SJCRH30 (cell line): Measurements from ENCODE around the gene SEC16B. TPM values are rescaled to one million over a fixed set of nuclear protein-coding genes. Genes with fewer than 3 reads are reported as not detected.

Experiments used
- DNase-seq, 2 experiments: peaks; one replicate each; pipeline ENCODE4 v3.0.0-alpha.2; 2015 to 2020
- H3K27ac ChIP-seq: fragments of 250-450 bp; sonication (Bioruptor Pico); 2 replicates; pipeline ENCODE4 v1.5.1; 2020; ENCODE audit warnings: mild to moderate bottlenecking, moderate library complexity
- H3K27me3 ChIP-seq: fragments of 250-450 bp; sonication (Bioruptor Pico); 2 replicates; pipeline ENCODE4 v1.5.1; 2020; ENCODE audit warnings: mild to moderate bottlenecking, moderate library complexity
- H3K36me3 ChIP-seq: fragments of 250-450 bp; sonication (Bioruptor Pico); 2 replicates; pipeline ENCODE4 v1.5.1; 2020; ENCODE audit warnings: mild to moderate bottlenecking, moderate library complexity
- H3K4me1 ChIP-seq: fragments of 250-450 bp; sonication (Bioruptor Pico); 2 replicates; pipeline ENCODE4 v1.5.1; 2020; ENCODE audit warnings: mild to moderate bottlenecking, moderate library complexity
- H3K4me3 ChIP-seq: fragments of 250-450 bp; sonication (Bioruptor Pico); 2 replicates; pipeline ENCODE4 v1.5.1; 2020; ENCODE audit warnings: mild to moderate bottlenecking, moderate library complexity
- H3K9me3 ChIP-seq: fragments of 250-450 bp; sonication (Bioruptor Pico); replicated peaks from 2 replicates; pipeline ENCODE4 v1.5.1; 2020; ENCODE audit warnings: mild to moderate bottlenecking, moderate library complexity
- total RNA-seq: library from RNA; depleted of rRNA; stranded (reverse); fragments of >200 nt; shearing (Covaris generic); gene quantifications from 2 replicates; pipeline ENCODE4 v1.2.3, GENCODE V29; 2014

The SEC16B gene
- total RNA-seq, 1 experiment from 2014 or later, result 0.04 TPM

DNA sequence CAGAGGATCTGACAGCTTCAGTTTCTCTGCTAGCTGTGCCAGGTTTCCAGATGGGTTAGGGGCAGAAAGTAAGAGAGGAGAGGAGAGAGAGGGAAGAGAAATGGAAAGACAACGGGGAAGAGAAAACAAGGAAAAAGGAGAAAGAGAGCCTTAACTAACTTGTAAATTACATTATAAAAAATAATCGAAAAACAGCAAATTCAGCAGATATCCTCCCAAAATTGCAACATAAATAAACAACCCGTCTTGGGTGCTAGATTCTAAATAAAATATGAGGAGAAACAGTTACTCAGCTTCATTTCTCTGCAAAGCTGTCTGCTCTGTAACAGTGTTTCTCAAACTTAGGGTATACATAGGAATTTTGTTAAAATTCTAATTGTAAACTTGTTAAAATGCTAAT is 29.2 kb downstream of the SEC16B start:
- H3K36me3 ChIP-seq, result no peaks in the 10 kb centered on the region
- H3K4me3 ChIP-seq, result no peak overlapping the region
- no peaks in the 10 kb centered on the region for H3K9me3 ChIP-seq
- H3K27me3 ChIP-seq, result 0 out of 2 replicates have a peak, but pooled peaks cover 7% of the 10 kb centered on the region
- DNase-seq, result no peak
- H3K27ac ChIP-seq, result no peak overlapping the region
- H3K4me1 ChIP-seq, result no peaks in the 10 kb centered on the region

DNA sequence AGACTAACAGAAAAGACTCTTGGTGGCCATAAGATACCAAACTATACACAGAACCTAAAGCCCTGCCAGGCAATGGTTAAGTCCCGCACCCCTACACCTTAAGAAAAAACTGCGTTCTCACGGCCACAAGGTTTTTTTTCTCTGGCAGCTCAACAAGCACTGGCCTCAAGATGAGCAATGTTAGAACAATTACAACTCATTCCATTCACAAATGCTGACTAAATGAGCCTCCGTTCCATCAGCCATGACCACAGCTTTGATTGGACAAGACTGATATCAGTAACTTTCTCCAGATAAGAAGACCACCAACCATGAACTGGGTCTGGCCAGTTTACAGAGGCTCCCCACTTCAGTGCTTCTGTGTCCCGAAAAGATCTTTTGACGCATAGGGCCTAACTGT is 31.9 kb downstream of the SEC16B start:
- H3K27ac ChIP-seq, result no peak overlapping the region
- H3K9me3 ChIP-seq, result no peaks in the 10 kb centered on the region
- DNase-seq, result no peak

DNA sequence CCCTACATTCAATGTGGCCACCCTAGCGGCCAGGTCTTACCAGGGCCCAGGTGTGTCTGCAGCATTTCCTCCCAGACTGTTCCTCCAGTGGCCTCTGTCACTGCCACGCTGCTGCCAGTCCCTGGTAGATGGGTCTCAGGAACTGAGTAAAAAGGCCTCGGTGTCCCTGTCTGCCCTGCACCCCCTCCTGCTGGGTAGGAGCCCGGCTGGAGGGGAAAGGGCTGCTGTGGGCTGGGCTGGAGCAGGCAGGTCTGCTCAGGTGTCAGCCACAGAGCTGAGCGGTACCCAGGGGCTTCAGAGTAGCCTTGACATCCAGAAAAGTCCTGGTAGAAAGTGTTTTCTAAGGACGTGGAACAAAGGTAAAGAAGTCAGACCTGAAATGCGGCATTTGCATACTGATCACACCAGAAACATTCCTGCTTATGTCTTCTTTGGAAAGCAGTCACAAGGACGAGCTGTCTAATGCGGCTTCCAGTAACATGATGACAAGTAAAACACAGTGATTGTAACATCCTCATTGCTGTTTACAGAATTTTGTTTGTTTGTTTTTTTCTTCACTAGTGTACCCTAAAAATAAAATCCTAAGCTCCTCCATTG is 32.6 kb downstream of the SEC16B start:
- Histone ChIP-seq H3K27ac (no peak overlapping the region), H3K36me3 (no peaks in the 10 kb centered on the region)

More for the DNA sequence above, 31.9 kb downstream of the SEC16B start:
- Histone ChIP-seq H3K36me3 (no peaks in the 10 kb centered on the region), H3K4me1 (no peaks in the 10 kb centered on the region), H3K4me3 (no peak overlapping the region), H3K27me3 (0 out of 2 replicates have a peak, but pooled peaks cover 7% of the 10 kb centered on the region)

DNA sequence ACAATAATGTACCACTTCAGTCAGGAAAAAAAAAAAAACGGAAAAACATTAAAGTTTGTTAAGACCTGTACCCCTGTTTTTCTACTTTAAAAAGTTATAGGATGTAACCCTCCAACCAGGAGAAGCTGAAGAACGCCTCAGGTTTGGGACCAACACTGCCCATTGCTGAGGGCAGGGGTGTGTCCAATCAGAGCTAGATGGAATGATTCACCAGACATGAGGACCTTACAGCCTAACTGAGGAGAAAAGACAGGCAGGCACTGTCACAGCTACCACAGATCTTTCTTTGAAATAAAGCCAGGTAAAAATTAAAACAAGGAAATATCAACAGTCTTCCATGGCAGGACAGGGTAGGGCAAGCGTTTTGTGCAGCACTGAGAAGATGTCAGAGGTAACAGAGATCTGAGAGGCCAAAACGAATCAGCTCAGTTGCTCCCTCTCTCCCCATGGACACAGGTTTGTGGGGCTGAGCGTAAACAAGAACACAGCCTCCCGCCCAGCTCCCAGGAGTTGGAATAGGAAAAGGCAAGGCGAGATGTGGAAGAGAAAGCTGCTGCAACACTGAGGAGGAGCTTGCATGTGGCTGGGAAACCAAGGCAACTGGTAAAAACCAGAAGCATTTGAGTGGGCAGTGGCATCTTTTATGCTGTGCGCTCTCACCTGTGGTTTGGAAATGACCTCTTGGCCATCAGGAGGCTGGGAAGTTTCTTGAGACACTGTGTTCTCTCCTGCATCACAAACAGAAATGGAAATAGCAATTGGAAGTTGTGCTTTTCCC is 34.0 kb downstream of the SEC16B start:
- no peak overlapping the region for H3K4me3 ChIP-seq
- H3K27ac ChIP-seq, result no peak overlapping the region
- DNase-seq, result no peak
- H3K27me3 ChIP-seq, result no peaks in the 10 kb centered on the region
- no peaks in the 10 kb centered on the region for H3K36me3 ChIP-seq
- H3K9me3 ChIP-seq, result no peaks in the 10 kb centered on the region
- H3K4me1 ChIP-seq, result no peaks in the 10 kb centered on the region

More for the DNA sequence above, 32.6 kb downstream of the SEC16B start:
- H3K27me3 ChIP-seq, result 0 out of 2 replicates have a peak, but pooled peaks cover 7% of the 10 kb centered on the region
- no peaks in the 10 kb centered on the region for H3K4me1 ChIP-seq
- no peak overlapping the region for H3K4me3 ChIP-seq
- H3K9me3 ChIP-seq, result no peaks in the 10 kb centered on the region
- DNase-seq, result no peak

DNA sequence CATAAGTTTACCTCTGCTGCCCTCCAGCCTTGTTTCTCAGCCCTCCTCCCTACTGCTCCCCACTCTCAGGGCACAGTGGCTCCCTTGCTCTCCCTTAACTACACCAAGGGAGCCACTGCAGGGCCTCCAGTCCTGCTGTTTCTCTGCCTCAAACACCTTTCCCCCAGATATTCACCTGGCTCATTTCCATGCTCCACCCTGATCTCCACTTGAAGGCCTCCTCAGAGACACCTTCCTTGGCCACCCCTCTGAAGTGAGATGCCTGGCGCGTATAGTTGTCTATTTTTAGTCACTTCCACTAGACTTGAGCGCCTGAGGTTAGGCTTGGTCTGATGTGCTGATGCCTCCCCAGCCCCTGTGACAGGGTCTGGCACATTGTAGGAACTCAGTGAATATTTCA is 34.9 kb downstream of the SEC16B start:
- H3K27me3 ChIP-seq, result no peaks in the 10 kb centered on the region
- H3K36me3 ChIP-seq, result no peaks in the 10 kb centered on the region
- no peaks in the 10 kb centered on the region for H3K9me3 ChIP-seq
- no peak overlapping the region for H3K27ac ChIP-seq
- H3K4me1 ChIP-seq, result no peaks in the 10 kb centered on the region
- no peak for DNase-seq
- no peak overlapping the region for H3K4me3 ChIP-seq

DNA sequence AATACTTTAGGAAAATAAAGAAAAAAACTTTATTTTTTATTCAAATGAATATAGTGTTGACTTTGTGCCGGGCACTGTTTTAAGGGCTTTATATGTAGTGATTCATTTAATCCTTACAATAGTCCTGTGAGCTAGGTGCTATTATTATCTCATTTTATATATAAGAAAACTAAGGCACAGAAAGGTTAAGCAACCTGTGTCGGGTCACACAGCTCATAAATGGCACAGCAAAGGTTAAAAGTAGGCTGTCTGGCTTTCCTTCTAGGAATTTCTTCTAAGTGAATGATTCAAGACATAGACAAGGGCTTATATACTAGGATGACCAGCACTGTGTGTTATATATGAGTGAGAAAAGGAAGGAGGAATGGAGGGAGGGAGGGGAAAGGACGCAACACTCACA is 35.4 kb downstream of the SEC16B start:
- no peaks in the 10 kb centered on the region for H3K9me3 ChIP-seq
- H3K4me3 ChIP-seq, result no peak overlapping the region
- H3K36me3 ChIP-seq, result no peaks in the 10 kb centered on the region
- no peaks in the 10 kb centered on the region for H3K4me1 ChIP-seq
- no peak for DNase-seq
- no peak overlapping the region for H3K27ac ChIP-seq
- H3K27me3 ChIP-seq, result no peaks in the 10 kb centered on the region

DNA sequence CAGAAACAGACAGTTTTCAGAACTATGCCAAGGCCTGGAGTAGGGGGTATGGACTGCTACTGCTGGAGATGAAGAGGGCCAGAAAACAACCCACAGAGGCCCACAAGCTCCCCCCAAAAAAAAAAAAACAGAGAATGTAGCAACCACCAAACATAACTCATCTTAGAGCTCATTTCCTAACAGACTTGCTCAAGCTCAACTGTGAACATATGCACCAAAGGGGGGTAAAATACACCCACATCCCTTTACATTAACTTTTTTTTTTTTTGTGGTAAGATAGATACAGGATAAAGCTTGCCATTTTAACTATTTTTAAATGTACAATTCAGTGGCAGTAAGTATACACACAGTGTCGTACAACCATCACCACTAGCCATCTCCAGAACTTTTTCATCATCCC is 36.0 kb downstream of the SEC16B start:
- Histone ChIP-seq H3K36me3 (no peaks in the 10 kb centered on the region), H3K4me3 (no peak overlapping the region), H3K4me1 (no peaks in the 10 kb centered on the region), H3K27me3 (no peaks in the 10 kb centered on the region), H3K27ac (no peak overlapping the region), H3K9me3 (no peaks in the 10 kb centered on the region)
- no peak for DNase-seq

DNA sequence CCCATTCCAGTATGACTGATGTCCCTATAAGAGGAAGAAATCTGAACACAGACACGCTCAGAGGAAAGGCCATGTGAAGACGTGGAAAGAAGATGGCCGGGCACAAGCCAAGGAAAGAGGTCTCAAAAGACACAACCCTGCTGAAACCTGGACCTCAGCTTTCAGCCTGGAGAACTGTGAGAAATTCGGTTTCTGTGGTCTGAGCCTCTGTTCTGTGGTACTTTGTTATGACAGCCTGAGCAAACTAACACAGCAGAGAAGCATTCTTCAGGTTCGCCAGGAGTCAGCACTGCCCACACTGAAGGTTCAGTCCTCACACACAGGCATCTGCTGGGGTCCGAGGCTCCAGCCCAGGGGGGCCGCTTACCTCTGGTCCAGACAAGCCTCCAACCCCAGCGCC is 37.7 kb downstream of the SEC16B start:
- H3K27ac ChIP-seq, result no peak overlapping the region
- no peaks in the 10 kb centered on the region for H3K4me1 ChIP-seq
- H3K36me3 ChIP-seq, result no peaks in the 10 kb centered on the region
- H3K9me3 ChIP-seq, result no peaks in the 10 kb centered on the region
- DNase-seq, result no peak
- no peaks in the 10 kb centered on the region for H3K27me3 ChIP-seq
- no peak overlapping the region for H3K4me3 ChIP-seq

DNA sequence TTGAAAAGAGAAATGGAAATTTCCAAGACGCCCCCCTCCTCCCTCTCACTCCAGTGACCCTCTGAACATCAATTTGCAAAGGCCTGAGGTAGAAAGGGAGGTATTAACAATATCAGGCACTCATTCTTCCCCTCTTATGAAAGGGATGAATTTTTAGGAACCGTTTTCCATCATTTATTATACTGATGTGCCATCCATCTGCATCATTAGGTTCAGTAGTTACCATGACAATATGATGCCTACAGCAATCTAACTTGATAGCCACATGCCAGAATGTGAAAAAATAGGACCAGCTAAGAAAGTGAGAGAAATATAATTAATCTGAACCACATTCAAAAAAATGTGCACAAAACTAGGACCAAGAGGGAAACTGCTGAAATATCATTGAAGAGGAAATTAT is 40.9 kb downstream of the SEC16B start:
- no peak overlapping the region for H3K4me3 ChIP-seq
- H3K4me1 ChIP-seq, result no peaks in the 10 kb centered on the region
- no peaks in the 10 kb centered on the region for H3K27me3 ChIP-seq
- no peak overlapping the region for H3K27ac ChIP-seq
- H3K36me3 ChIP-seq, result no peaks in the 10 kb centered on the region
- DNase-seq, result no peak
- H3K9me3 ChIP-seq, result no peaks in the 10 kb centered on the region

DNA sequence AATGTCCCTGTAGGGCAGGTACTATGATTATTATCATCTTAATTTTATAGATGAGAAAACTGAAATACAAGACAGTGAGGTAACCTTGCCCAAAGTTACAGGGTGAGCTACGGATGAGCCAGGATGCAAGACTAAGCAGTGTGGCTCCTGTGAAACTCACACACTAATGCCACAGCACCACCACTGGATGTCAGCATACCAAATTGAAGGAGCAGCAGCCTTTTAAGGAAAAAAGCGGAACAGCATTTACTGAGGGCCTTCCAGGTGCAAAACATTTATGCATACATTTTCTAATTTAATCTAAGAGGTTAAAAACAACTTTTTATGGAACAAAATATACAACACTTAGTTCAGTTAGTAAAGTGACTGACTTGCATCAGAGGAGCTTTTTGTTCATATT is 41.7 kb downstream of the SEC16B start:
- Histone ChIP-seq H3K27me3 (no peaks in the 10 kb centered on the region), H3K27ac (no peak overlapping the region), H3K9me3 (no peaks in the 10 kb centered on the region), H3K36me3 (no peaks in the 10 kb centered on the region), H3K4me3 (no peak overlapping the region), H3K4me1 (no peaks in the 10 kb centered on the region)
- DNase-seq, result no peak

DNA sequence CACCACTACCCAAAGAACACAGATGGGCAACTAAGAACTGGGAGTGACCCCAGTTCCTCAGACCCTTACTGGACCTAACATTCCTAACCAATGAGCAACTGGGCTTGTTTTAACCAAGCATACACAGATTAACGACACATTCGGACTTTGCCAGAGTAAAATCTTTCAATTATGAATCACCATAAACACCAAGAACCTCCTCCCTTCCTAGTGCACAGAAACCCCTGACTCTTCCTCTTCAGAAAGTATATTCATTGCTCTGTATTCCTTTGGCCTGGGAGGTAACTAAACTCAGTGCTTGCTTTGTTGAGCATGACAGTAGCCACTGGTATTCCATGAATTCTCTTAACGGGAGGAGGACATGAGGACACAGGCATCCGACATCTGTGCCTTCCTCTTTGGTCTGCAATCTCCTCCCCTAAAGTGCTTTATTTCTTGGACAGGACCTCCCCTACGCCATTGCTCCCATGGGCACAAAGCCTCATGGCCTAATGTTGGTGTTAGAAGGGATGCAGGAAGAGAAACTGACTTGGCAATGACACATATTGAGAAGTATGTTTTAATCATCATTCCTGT is 42.7 kb downstream of the SEC16B start:
- H3K27ac ChIP-seq, result no peak overlapping the region
- DNase-seq, result no peak

DNA sequence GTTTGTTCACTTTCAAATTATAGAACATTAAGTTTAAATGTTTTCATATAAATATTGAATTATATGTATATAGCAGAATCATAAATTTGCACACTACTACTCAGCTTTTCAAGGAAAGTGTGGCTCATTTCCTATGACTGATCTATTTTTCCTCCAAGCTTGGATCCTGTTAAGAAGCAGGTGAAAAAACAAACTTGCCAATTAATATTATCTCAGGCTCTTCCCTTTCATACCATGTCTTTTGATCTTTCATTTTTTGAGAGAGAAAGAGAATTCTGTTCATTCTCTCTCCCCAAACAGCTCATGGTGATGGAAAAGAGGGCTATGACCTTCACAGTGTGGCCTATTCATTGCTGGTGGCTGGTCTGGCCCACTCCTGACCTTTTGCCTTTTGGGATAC is 43.7 kb downstream of the SEC16B start:
- H3K9me3 ChIP-seq, result no peaks in the 10 kb centered on the region
- H3K27ac ChIP-seq, result no peak overlapping the region
- DNase-seq, result no peak
- no peaks in the 10 kb centered on the region for H3K4me1 ChIP-seq
- H3K36me3 ChIP-seq, result no peaks in the 10 kb centered on the region
- no peak overlapping the region for H3K4me3 ChIP-seq
- peaks cover 5% of the 10 kb centered on the region; the same call in 1 of the 2 replicates for H3K27me3 ChIP-seq

More for the DNA sequence above, 42.7 kb downstream of the SEC16B start:
- H3K9me3 ChIP-seq, result no peaks in the 10 kb centered on the region
- no peak overlapping the region for H3K4me3 ChIP-seq
- peaks cover under 1% of the 10 kb centered on the region; the same call in 1 of the 2 replicates for H3K27me3 ChIP-seq
- no peaks in the 10 kb centered on the region for H3K36me3 ChIP-seq
- no peaks in the 10 kb centered on the region for H3K4me1 ChIP-seq

DNA sequence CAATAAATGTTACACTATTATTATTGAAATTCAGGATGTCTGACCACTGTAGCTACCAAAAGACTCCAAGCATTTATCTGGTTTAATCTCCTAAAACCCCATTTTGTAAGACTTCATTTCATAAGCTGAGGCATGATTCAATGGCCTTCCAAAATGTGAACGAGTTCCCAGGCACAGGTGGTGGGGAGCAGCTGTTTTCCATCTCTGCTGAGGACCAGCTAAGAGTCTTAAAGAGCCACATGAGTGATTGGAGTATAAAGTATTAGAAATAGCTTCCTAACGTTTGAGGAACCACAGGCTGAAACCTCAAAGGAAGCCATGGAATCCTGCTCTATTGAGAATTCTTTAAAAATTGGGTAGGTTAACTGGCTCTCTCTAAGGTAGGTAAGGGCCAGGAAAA is 44.9 kb downstream of the SEC16B start:
- H3K27me3 ChIP-seq, result peaks cover 5% of the 10 kb centered on the region; the same call in 1 of the 2 replicates
- H3K4me1 ChIP-seq, result no peaks in the 10 kb centered on the region
- H3K4me3 ChIP-seq, result no peak overlapping the region
- peak in 1 of 2 experiments; percentile 6 for DNase-seq
- H3K27ac ChIP-seq, result no peak overlapping the region
- H3K36me3 ChIP-seq, result no peaks in the 10 kb centered on the region
- H3K9me3 ChIP-seq, result no peaks in the 10 kb centered on the region

DNA sequence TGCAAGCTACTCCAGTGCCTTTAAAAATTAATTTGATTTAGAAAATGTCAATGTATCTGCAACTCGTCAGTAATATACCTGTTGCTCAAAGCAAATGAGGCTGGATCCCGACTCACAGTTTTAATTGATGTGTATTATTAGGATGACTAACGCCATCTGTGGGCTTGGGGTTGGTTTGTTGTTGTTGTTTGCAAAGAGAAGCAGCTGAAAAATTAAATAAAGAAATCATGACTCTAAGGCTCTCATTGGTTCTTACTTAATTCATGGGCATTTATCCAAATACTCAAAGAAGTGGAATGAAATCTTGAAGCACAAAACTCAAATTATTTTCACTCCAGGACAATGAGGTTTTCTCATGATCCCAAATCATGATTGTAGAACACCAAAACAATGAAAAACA is 46.4 kb downstream of the SEC16B start:
- H3K4me3 ChIP-seq, result no peak overlapping the region
- H3K4me1 ChIP-seq, result no peaks in the 10 kb centered on the region
- H3K36me3 ChIP-seq, result no peaks in the 10 kb centered on the region
- H3K27me3 ChIP-seq, result peaks cover 5% of the 10 kb centered on the region; the same call in 1 of the 2 replicates
- DNase-seq, result no peak
- no peak overlapping the region for H3K27ac ChIP-seq
- no peaks in the 10 kb centered on the region for H3K9me3 ChIP-seq

DNA sequence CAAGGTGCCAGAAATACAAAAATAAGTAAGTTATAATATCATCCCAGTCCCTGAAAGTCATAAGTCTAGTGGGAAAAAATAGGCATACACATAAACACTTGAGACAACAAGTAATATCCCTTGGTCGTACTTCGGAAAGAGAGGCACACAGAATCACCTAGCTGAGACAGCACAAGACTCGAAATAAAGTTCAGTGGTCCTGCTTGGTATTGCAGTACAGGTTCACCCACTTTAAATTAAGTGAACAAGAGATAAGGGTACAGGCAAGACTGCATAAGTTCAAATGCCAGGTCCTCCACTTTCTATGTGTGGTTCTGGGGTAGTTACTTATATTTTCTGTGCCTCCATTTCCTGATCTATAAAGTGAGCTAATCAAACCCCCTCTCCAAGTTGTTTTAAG is 47.6 kb downstream of the SEC16B start:
- Histone ChIP-seq H3K36me3 (no peaks in the 10 kb centered on the region), H3K4me1 (no peaks in the 10 kb centered on the region), H3K27me3 (peaks cover 5% of the 10 kb centered on the region; the same call in 1 of the 2 replicates), H3K4me3 (no peak overlapping the region), H3K9me3 (no peaks in the 10 kb centered on the region), H3K27ac (no peak overlapping the region)
- DNase-seq, result no peak
